Hypothalamus (tissue), 51 donors: ENCODE results near the gene CLEC4D.
"Not testable (repeated sequence)": the region's sequence is repeated elsewhere in the genome, so short reads cannot be mapped to it uniquely, and the experiment has no call there.

ENCODE experiments used
- DNase-seq, 51 donors: peaks; one replicate each; lab custom pipeline; 2025; lab: John Stamatoyannopoulos, UW

Gene CLEC4D

DNA sequence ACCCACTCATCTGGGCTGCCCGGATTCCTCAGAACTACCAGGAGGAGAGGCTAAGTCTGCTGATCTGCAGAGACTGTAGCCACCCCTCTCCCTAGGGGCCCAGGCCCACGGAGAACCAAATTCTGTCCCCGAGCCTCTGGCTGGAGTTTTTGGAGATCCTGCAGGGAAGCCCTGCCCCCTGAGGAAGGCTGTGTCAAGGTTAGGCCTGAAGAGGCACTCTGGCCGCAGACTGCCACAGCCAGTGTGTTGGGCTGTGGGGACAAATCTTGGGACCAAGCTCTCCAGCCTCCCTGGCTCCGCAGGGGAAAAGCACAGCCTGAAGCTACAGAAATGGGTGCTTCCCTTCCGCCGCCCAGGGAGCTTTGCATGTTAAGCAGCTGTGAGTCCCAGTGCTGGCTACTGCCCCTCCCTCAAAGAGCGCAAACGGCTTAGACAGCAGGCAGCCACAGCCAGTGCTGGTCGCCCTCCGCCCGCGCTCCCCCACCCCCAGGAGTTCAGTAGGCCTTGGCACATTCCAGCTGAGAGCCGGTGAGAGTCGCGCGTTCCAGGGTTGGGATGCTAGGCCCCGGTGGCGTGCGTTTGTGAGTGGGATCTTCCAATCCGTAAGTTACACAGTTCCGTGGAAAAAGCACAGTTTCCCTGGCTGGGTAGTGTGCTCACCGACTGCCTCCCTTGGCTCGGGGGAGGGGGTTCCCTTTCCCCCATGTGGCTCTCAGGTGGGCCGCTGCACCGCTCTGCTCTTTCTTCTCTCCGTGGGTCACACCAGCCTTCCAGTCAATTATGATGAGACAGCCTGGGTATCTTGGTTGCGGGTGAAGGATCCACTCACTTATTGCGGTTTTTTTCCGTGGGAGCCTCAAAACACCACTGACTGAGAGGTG, 14.2 kb downstream of the CLEC4D start:
- no peak for DNase-seq

DNA sequence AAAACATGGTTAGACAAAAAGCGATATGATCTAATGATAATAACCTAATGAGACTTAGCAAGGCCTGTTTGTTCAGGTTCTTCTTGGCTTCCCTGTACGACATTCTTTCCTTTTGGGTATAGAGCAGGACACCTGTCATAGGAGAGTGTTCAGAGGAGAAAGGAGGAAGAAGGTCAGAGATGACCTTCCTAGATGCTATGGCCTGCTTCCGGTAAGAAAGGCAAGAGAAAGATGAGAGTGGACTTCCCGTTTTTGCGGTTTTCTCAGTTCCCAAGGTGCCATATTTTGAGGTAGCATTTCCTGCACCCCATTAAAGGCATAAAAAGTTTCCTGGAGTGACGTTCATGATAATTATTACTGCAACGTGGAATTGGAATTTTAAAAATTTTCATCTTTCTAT, 18.7 kb downstream of the CLEC4D start:
- no peak for DNase-seq

DNA sequence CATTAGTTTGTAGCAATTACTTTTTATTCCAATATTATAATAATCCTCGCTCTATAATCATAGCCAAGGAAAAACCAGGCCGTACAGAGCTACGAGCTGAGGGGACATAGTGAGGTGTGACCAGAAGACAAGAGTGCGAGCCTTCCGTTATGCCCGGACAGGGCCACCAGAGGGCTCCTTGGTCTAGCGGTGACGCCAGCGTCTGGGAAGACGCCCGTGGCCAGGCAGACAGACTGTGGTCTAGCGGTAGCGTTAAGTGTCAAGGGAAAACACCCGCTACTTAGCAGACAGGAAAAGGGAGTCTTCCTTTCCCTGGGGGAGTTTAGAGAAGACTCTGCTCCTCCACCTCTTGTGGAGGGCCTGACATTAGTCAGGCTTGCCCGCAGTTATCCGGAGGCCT, 24.5 kb downstream of the CLEC4D start:
- not testable (repeated sequence) for DNase-seq

DNA sequence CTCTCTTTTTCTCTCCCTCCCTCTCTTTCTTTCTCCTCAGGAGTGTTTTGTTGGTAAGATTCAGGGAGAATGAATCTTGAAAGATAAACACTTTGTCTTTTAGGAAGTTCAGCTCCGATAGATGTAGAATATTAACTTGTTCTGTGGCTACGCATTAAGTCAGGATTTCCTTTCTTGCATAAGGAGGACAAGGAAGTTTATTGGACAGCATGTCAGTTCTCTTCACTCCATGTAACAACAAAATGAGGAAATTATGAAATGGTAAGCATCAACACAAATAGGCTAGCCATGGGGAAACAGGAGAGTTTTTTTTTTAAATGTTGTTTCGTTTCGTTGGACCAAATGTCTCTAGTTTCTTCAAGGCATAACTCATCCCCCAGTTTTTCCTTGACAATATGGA, 27.5 kb downstream of the CLEC4D start, which contains the start of gene CLEC4E:
Gene CLEC4E (minus strand): TSS at position 75 of the 400 bp plus-strand sequence. CDS start 108 bp downstream, outside the sequence.
- not testable (repeated sequence) for DNase-seq

- DNase-seq, result no peak
These were observed 28.3 kb downstream of the CLEC4D start for GRCh38 chr12:8541562-8541961.

DNA sequence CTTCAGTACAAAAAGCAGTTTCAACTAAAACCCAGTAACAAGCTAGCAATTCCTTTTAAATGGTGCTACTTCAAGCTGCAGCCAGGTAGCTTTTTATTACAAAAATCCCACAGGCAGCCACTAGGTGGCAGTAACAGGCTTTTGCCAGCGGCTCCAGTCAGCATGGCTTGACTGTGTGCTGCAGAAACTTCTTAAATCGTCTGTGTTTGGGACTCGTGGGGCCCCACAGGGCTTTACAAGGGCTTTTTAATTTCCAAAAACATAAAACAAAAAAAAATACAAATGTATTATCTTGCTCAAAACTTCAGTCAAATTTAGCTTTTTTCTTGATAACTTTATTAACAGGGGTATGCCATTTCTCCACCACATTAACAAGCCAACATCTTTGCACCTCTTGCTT, 31.0 kb downstream of the CLEC4D start:
- peak in 44 of 51 donors; percentile 1 to 69 (median 28) for DNase-seq

DNA sequence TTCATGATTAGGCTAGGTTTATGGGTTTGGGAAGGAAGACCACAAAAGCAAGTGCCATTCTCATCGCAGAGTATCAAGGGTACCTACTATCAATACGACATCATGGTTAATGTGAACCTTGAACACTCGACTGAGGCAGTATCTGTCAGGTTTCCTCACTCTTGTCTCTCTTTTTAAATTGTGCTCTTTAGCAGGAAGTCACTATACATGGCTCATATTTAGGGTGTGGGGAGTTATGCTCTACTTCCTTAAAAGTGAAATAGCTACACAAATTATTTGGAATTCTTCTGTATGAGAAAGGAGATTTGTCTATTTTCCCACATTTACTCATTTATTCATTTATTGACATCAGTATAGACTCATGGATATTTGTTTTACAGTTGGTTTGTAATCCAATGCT, 33.3 kb downstream of the CLEC4D start:
- no peak for DNase-seq

DNA sequence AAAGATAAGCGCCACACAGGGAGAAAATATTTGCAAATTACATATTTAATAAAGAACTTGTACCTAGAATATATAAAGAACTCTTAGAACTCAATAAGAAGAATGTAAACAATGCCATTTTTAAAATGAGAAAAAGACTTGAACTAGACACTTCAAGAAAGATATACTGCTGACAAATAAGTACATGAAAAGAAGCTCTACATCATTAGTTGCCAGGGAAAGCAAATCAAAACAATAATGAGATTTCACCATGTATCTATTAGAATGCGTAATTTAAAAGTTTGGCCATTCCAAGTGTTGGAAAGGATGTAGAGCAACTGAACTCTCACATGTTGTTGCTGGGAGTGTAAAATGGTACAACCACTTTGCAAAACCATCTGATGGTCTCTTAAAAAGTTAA, 34.3 kb downstream of the CLEC4D start:
- no peak for DNase-seq

DNA sequence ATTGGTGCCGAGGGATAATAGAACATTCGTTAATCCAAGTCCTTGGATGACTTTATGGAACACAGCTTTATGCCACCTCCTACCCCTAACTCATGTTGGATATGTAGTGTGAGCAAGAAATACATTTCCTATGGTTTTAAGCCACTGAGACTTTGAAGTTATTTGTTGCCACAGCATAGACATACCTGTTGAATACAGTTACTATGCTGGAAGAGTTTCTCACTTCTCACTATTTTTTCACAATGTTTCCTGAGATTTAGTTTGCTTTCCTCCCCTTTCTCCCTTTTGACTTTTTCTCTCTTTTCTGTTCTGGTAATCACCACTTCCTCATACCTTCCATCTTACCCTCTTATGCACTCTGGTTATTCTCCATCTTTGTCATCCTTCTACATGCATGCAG, 34.9 kb downstream of the CLEC4D start:
- DNase-seq, result no peak

- no peak for DNase-seq
These were observed 36.1 kb downstream of the CLEC4D start for GRCh38 chr12:8549381-8549780.

DNA sequence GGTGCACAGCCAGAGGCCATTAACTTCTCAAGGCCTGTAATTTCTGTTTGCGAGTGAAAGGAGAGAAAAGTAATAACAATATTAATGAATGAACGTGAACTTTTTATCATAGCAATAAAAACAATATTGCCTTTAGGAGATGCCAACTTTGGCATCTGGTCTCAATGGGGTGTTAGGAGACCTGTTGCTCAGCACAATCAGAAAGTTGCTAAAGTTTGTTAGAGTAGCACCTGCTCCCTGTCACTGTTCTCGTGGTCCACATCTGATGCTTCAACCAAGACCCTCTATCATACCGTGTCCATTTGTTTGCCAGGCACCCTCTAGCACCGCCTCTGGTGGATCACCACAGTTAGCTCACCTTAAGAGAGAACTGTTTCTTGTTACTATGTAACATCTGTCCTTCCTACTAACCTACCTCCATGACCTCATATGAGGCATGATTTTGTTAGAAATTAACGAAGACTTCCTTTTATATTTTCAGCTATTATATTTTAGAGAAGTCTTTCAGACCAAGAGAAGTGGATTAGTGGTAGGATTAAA, 39.9 kb downstream of the CLEC4D start:
- no peak for DNase-seq

DNA sequence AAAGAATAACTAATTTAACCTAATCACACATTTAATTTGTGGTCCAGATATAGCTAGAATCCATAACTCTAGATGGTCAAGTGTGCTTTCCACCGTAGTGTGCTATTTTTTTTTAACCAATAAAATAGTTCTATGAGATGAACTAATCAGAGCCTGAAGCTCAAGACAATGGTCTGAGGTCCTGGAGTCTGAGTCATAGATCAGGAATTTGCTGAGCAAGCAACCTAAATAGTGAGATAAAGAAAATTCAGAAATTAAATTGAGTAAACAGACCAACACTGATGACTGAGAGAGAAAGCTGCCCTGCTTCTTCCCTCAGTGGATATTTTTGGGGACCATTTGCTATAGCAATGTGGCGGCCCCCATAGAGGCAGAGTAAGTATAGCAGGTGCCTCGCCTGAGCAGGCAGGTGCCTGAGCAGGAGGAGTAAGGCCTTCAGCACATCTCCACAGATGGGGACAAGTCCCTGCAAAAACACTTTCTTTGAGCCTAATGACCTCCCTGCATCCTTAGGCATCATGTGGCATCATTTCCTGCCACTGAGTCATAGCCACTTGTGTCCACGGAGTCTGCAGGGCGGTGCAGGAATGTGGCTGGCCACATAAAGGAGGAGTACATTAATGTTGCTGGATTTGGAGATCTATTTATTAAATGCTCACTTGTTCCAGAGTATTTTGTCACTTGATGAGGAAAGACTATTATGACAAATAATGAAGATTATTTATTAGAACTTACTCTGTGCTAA, 41.3 kb downstream of the CLEC4D start:
- no peak for DNase-seq

GRCh38 chr12:8556531-8557097, 43.3 kb downstream of the CLEC4D start:
- DNase-seq, result no peak

- no peak for DNase-seq
These were observed 46.4 kb downstream of the CLEC4D start for GRCh38 chr12:8559676-8560075.

- no peak for DNase-seq
These were observed 47.7 kb downstream of the CLEC4D start for GRCh38 chr12:8561011-8561410.

GRCh38 chr12:8562310-8562709, 49.0 kb downstream of the CLEC4D start:
- DNase-seq, result no peak

DNA sequence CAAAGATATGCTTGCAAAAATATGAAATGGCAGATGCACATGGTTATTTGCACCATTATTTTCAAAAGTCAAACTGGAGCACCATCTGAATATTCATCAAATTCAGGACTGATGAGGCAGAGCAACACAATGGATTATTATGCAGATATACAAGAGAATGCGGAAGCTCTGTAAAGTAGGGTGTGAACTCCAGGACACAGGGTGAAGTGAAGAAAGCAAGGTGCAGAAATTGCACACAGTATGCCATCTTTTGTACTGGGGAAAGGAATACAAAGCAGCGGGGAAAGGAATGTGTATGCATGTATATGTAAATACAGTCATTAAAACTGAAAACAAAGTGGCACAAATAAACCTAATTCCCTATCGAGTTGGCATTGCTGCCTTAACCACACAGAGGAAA, 50.1 kb downstream of the CLEC4D start:
- no peak for DNase-seq

DNA sequence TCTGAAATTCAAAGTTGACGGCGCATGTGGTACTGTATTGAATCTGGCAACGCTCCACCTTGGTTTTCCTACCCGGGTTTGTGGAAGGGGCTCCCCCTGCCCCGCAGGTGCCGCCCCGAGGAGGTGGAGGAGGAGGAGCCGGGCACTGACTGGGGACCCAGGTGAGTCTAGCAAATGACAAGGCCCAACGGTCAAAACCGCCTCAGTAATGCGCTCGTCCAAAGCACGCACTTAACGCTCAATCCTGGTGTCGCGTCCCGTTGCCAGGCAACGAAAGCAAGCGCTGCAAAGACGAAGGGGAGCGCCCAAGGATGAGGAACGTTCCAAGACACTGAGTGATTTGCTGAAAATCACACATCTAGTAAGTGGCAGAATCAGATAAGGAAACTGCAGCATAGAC, 51.4 kb downstream of the CLEC4D start:
- peak in 1 of 51 donors; percentile 1 for DNase-seq

GRCh38 chr12:8566052-8566451, 52.7 kb downstream of the CLEC4D start:
- DNase-seq, result not testable (repeated sequence)

GRCh38 chr12:8566525-8566924, 53.2 kb downstream of the CLEC4D start:
- DNase-seq, result no peak
